ENCODE data around the gene SRRM4. TPM values are rescaled to one million over a fixed set of nuclear protein-coding genes. Genes with fewer than 3 reads are reported as not detected.

SRRM4 gene
- total RNA-seq, 1 experiment from 2014 or later = 0.96 TPM

- ChIA-PET POLR2A (no interaction called here), CTCF (interaction anchor here (0.6 to 1.9 kb wide), 5 partner anchors 25 to 183 kb away, joined by 3 to 5 read pairs (median 4); no protein-coding TSS in a partner anchor)
- DNase-seq (ENCODE audit: low spot score) (no peak), ATAC-seq (no peak)
- Mint-ChIP-seq H3K4me1 (peaks cover 77% of the 10 kb centered on the region), H3K9me3 (no peaks in the 10 kb centered on the region), H3K36me3 (no peaks in the 10 kb centered on the region), H3K27ac (no peak overlapping the region), H3K27me3 (ENCODE audit: low read depth) (no peaks in the 10 kb centered on the region; the same call in 1 of the 2 replicates), H3K4me3 (no peak overlapping the region)
- no peak for TF ChIP-seq MAX (CRISPR knock-in tag; IDR thresholded peaks at IDR 0.05)
- TF ChIP-seq ETV6 (CRISPR knock-in tag; IDR thresholded peaks at IDR 0.05) = no peak
- no peak for TF ChIP-seq E2F1 (CRISPR knock-in tag; IDR thresholded peaks at IDR 0.05)
- TF ChIP-seq HMGA2 (CRISPR knock-in tag; IDR thresholded peaks at IDR 0.05) = no peak
- TF ChIP-seq, protein P1, sequence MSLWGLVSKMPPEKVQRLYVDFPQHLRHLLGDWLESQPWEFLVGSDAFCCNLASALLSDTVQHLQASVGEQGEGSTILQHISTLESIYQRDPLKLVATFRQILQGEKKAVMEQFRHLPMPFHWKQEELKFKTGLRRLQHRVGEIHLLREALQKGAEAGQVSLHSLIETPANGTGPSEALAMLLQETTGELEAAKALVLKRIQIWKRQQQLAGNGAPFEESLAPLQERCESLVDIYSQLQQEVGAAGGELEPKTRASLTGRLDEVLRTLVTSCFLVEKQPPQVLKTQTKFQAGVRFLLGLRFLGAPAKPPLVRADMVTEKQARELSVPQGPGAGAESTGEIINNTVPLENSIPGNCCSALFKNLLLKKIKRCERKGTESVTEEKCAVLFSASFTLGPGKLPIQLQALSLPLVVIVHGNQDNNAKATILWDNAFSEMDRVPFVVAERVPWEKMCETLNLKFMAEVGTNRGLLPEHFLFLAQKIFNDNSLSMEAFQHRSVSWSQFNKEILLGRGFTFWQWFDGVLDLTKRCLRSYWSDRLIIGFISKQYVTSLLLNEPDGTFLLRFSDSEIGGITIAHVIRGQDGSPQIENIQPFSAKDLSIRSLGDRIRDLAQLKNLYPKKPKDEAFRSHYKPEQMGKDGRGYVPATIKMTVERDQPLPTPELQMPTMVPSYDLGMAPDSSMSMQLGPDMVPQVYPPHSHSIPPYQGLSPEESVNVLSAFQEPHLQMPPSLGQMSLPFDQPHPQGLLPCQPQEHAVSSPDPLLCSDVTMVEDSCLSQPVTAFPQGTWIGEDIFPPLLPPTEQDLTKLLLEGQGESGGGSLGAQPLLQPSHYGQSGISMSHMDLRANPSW (CRISPR knock-in tag; conservative IDR thresholded peaks at IDR 0.05; ENCODE audit: low read depth) = no peak
- TF ChIP-seq ERG (CRISPR knock-in tag; IDR thresholded peaks at IDR 0.05) = no peak
- TF ChIP-seq GABPB1 (CRISPR knock-in tag; IDR thresholded peaks at IDR 0.05) = no peak
- no peak for TF ChIP-seq JAZF1 (CRISPR knock-in tag; IDR thresholded peaks at IDR 0.05)
- TF ChIP-seq, protein P2, sequence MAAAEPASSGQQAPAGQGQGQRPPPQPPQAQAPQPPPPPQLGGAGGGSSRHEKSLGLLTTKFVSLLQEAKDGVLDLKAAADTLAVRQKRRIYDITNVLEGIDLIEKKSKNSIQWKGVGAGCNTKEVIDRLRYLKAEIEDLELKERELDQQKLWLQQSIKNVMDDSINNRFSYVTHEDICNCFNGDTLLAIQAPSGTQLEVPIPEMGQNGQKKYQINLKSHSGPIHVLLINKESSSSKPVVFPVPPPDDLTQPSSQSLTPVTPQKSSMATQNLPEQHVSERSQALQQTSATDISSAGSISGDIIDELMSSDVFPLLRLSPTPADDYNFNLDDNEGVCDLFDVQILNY (CRISPR knock-in tag; IDR thresholded peaks at IDR 0.05) = no peak
These were observed 222.8 kb downstream of the SRRM4 start for GRCh38 chr12:119204131-119204530.

- no peak overlapping the region for H3K4me3 Mint-ChIP-seq
- H3K36me3 Mint-ChIP-seq = no peaks in the 10 kb centered on the region
- no peak overlapping the region for H3K27ac Mint-ChIP-seq
- TF ChIP-seq, protein P3, sequence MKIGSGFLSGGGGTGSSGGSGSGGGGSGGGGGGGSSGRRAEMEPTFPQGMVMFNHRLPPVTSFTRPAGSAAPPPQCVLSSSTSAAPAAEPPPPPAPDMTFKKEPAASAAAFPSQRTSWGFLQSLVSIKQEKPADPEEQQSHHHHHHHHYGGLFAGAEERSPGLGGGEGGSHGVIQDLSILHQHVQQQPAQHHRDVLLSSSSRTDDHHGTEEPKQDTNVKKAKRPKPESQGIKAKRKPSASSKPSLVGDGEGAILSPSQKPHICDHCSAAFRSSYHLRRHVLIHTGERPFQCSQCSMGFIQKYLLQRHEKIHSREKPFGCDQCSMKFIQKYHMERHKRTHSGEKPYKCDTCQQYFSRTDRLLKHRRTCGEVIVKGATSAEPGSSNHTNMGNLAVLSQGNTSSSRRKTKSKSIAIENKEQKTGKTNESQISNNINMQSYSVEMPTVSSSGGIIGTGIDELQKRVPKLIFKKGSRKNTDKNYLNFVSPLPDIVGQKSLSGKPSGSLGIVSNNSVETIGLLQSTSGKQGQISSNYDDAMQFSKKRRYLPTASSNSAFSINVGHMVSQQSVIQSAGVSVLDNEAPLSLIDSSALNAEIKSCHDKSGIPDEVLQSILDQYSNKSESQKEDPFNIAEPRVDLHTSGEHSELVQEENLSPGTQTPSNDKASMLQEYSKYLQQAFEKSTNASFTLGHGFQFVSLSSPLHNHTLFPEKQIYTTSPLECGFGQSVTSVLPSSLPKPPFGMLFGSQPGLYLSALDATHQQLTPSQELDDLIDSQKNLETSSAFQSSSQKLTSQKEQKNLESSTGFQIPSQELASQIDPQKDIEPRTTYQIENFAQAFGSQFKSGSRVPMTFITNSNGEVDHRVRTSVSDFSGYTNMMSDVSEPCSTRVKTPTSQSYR (CRISPR knock-in tag; IDR thresholded peaks at IDR 0.05) = no peak
- TF ChIP-seq FOXJ3 (CRISPR knock-in tag; IDR thresholded peaks at IDR 0.05; ENCODE audit: borderline replicate concordance) = no peak
- no peak for TF ChIP-seq TEAD1 (CRISPR knock-in tag; IDR thresholded peaks at IDR 0.05)
- TF ChIP-seq JUN (CRISPR knock-in tag; IDR thresholded peaks at IDR 0.05) = no peak
- no peak for TF ChIP-seq USF2 (CRISPR knock-in tag; IDR thresholded peaks at IDR 0.05)
- no peak for TF ChIP-seq NFATC4 (CRISPR knock-in tag; IDR thresholded peaks at IDR 0.05)
- TF ChIP-seq ZNF317 (CRISPR knock-in tag; IDR thresholded peaks at IDR 0.05; ENCODE audit: borderline replicate concordance, low read depth) = no peak
- TF ChIP-seq EMX1 (CRISPR knock-in tag; IDR thresholded peaks at IDR 0.05) = no peak
- TF ChIP-seq, protein P1 (CRISPR knock-in tag; conservative IDR thresholded peaks at IDR 0.05; ENCODE audit: low read depth) = no peak
- TF ChIP-seq CTCF (IDR thresholded peaks at IDR 0.05) = no peak
- no peak for TF ChIP-seq ZBTB21 (CRISPR knock-in tag; IDR thresholded peaks at IDR 0.05; ENCODE audit: borderline replicate concordance)
- H3K9me3 Mint-ChIP-seq = no peaks in the 10 kb centered on the region
- ChIA-PET POLR2A (no interaction called here), CTCF (interaction anchor here (1.3 to 1.9 kb wide), 3 partner anchors 30 to 184 kb away, joined by 4 to 5 read pairs (median 4); no protein-coding TSS in a partner anchor)
- H3K27me3 Mint-ChIP-seq (ENCODE audit: low read depth) = no peaks in the 10 kb centered on the region; the same call in 1 of the 2 replicates
- ATAC-seq = no peak
- H3K4me1 Mint-ChIP-seq = peaks cover 77% of the 10 kb centered on the region
- DNase-seq (ENCODE audit: low spot score) = no peak
These were observed 223.4 kb downstream of the SRRM4 start for GRCh38 chr12:119204671-119205285.

All from WTC11 (cell line).